Activated naive CD8-positive, alpha-beta T cell treated with anti-CD3 and anti-CD28 coated beads, Interleukin-2, amount 10 ng/mL, durations not matched to agents 7 days and 5 days (primary cell): ENCODE results near the gene SOCS7. TPM values are rescaled to one million over a fixed set of nuclear protein-coding genes. Genes with fewer than 3 reads are reported as not detected.
A peak's percentile ranks its signal among the peaks of the same experiment; 100 is the strongest.
"Not testable (repeated sequence)": the region's sequence is repeated elsewhere in the genome, so short reads cannot be mapped to it uniquely, and the experiment has no call there.

Experiments
- ATAC-seq: fragments of 150-1000 bp; cut with Tn5 transposase; one replicate; pipeline ENCODE4 v1.10.0; 2021; ENCODE audit warnings: low read depth, moderate library complexity
- POLR2A ChIA-PET: fragments of 350-600 bp; sonication (Branson Sonifier 250); formaldehyde crosslinking; loops from one replicate; lab custom pipeline; 2021; ENCODE audit warnings: antibody characterized with exemption; lab: Charles Lee
- DNase-seq: peaks from one replicate; pipeline ENCODE4 v3.0.0; 2021
- H3K27ac Mint-ChIP-seq: one replicate; pipeline ENCODE4 v1.8.0; 2022; ENCODE audit warnings: mild to moderate bottlenecking, mixed read lengths
- H3K27me3 Mint-ChIP-seq: one replicate; pipeline ENCODE4 v1.8.0; 2022; ENCODE audit warnings: mild to moderate bottlenecking, moderate library complexity, mixed read lengths
- H3K36me3 Mint-ChIP-seq: one replicate; pipeline ENCODE4 v1.8.0; 2021; ENCODE audit warnings: mild to moderate bottlenecking, mixed read lengths
- H3K4me1 Mint-ChIP-seq: one replicate; pipeline ENCODE4 v1.8.0; 2021; ENCODE audit warnings: mixed read lengths
- H3K4me3 Mint-ChIP-seq: one replicate; pipeline ENCODE4 v1.8.0; 2022; ENCODE audit warnings: mild to moderate bottlenecking, moderate library complexity, mixed read lengths
- H3K9me3 Mint-ChIP-seq: one replicate; pipeline ENCODE4 v1.8.0; 2021; ENCODE audit warnings: mixed read lengths
- total RNA-seq, 2 experiments: library from RNA; stranded (reverse); gene quantifications; one replicate each; pipeline ENCODE4 v1.2.3, GENCODE V29; 2021

Gene SOCS7
- total RNA-seq, 2 experiments from 2014 or later = 16.4 to 19.0 TPM

DNA sequence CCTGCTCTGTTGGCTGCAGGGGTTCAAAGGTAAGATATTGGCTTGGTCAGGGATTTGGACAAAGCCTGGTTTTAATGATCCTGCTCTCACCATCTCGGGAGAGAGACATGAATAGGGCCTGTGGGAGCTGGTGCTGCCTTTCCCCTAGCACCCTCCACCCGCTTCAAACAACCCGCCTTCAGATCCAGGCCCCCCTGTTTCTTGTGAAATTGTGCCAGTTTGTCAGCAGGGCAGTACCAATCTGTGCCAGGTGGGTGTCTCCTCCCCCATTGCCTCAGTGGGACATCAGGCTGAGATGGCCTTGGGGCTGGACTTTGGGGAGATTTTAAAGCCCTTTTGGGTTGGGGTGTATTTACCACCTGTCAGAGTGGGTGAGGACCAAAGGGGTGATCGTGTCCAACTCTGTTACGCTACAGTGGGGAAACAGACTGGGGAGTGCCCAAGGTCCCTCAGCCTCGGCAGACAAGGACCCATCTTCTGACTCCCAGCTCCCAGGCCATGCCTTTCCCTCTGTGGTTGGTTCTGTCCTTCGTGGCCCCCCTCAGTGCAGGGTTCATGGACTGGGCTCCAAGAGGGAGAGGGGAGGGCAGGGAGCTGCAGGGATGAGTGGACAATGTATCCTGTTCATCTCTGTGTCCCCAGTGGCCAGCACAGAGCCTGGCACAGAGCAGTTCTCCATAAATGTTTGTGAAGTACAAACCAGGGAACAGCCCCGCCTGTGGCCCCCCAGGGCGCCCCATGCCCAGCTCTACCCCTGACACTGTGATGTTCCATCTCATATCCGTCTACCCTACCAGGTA, 79.9 kb downstream of the SOCS7 start:
- POLR2A ChIA-PET = no interaction called here
- Mint-ChIP-seq H3K4me1 (peaks cover 6% of the 10 kb centered on the region), H3K4me3 (no peak overlapping the region), H3K9me3 (no peaks in the 10 kb centered on the region), H3K27ac (no peak overlapping the region), H3K27me3 (peaks cover 31% of the 10 kb centered on the region), H3K36me3 (no peaks in the 10 kb centered on the region)
- ATAC-seq = no peak
- no peak for DNase-seq

DNA sequence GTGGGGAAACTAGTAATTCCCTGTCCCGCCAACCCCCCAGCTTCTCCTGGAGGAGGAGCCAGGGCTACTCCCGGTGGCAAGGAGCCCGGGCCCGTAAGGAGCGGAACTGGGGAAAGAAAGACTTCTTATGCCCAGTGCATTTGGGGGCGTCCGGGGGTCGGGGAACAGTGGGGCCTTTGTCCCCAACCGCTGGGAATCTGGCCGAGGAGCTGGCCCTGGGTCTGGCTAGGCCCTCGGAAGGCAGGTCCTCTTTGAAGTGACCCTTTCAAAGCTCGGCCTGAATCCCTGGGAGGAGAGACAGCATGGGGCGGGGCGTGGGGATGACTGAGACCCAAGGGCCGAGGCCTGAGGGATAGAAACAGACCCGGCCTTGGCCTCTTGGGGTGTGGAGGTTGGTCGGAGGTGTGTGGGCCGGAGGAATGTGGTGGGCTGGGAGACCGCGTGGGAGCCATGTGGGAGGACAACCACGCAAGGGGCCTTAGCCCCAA, 82.6 kb downstream of the SOCS7 start:
- POLR2A ChIA-PET = no interaction called here
- Mint-ChIP-seq H3K4me3 (no peak overlapping the region), H3K27me3 (peaks cover 22% of the 10 kb centered on the region)

GRCh38 chr17:38435795-38436194, 84.2 kb downstream of the SOCS7 start:
- DNase-seq = no peak
- POLR2A ChIA-PET = no interaction called here
- no peak overlapping the region for H3K4me3 Mint-ChIP-seq

More for the DNA sequence above, 82.6 kb downstream of the SOCS7 start:
- Mint-ChIP-seq H3K36me3 (no peaks in the 10 kb centered on the region), H3K4me1 (peaks cover 1% of the 10 kb centered on the region), H3K27ac (no peak overlapping the region), H3K9me3 (no peaks in the 10 kb centered on the region)
- no peak for ATAC-seq
- no peak for DNase-seq

GRCh38 chr17:38436386-38436785, 84.7 kb downstream of the SOCS7 start:
- Mint-ChIP-seq H3K36me3 (no peaks in the 10 kb centered on the region), H3K4me1 (peaks cover 1% of the 10 kb centered on the region), H3K4me3 (no peak overlapping the region), H3K27ac (no peak overlapping the region), H3K9me3 (no peaks in the 10 kb centered on the region), H3K27me3 (peaks cover 5% of the 10 kb centered on the region)
- POLR2A ChIA-PET = no interaction called here
- no peak for DNase-seq
- no peak for ATAC-seq

More at GRCh38 chr17:38435795-38436194, 84.2 kb downstream of the SOCS7 start:
- peaks cover 8% of the 10 kb centered on the region for H3K27me3 Mint-ChIP-seq
- no peaks in the 10 kb centered on the region for H3K36me3 Mint-ChIP-seq
- ATAC-seq = no peak
- H3K9me3 Mint-ChIP-seq = no peaks in the 10 kb centered on the region
- H3K27ac Mint-ChIP-seq = no peak overlapping the region
- H3K4me1 Mint-ChIP-seq = peaks cover 1% of the 10 kb centered on the region

DNA sequence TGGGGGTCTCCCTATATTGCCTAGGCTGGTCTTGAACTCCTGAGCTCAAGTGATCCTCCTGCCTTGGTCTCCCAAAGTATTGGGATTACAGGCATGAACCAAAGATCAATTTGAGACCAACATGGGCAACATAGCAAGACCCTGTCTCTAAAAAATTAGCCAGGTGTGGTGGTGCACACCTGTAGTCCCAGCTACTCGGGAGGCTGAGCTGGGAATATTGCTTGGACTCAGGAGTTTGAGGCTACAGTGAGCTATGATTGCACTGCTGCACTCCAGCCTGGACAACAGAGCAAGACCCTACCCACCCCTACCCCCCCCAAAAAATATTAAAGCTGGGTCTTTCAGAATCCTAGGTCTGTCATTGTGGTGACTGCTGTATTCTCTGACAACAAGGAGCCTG, 85.7 kb downstream of the SOCS7 start:
- H3K4me1 Mint-ChIP-seq, POLR2A ChIA-PET, H3K27me3 Mint-ChIP-seq, DNase-seq, H3K9me3 Mint-ChIP-seq, H3K4me3 Mint-ChIP-seq, H3K27ac Mint-ChIP-seq, H3K36me3 Mint-ChIP-seq, ATAC-seq: not testable (repeated sequence)

- H3K36me3 Mint-ChIP-seq = no peaks in the 10 kb centered on the region
- H3K27me3 Mint-ChIP-seq = peaks cover 10% of the 10 kb centered on the region
- no peak overlapping the region for H3K27ac Mint-ChIP-seq
- peaks cover 3% of the 10 kb centered on the region for H3K4me1 Mint-ChIP-seq
- H3K9me3 Mint-ChIP-seq = no peaks in the 10 kb centered on the region
- POLR2A ChIA-PET = interaction anchor here (0.9 kb wide), 1 partner anchor 16 kb away, joined by 3 read pairs; no protein-coding TSS in a partner anchor
- ATAC-seq = no peak
- no peak for DNase-seq
- no peak overlapping the region for H3K4me3 Mint-ChIP-seq
Observed at GRCh38 chr17:38439436-38439835, 87.8 kb downstream of the SOCS7 start.

GRCh38 chr17:38440614-38441397, 89.2 kb downstream of the SOCS7 start:
- ATAC-seq = no peak
- Mint-ChIP-seq H3K9me3 (no peaks in the 10 kb centered on the region), H3K27ac (no peak overlapping the region), H3K27me3 (peaks cover 10% of the 10 kb centered on the region), H3K4me1 (peaks cover 3% of the 10 kb centered on the region), H3K4me3 (no peak overlapping the region), H3K36me3 (no peaks in the 10 kb centered on the region)
- POLR2A ChIA-PET = no interaction called here
- no peak for DNase-seq

- H3K36me3 Mint-ChIP-seq = no peaks in the 10 kb centered on the region
- H3K27me3 Mint-ChIP-seq = peaks cover 8% of the 10 kb centered on the region
- H3K4me1 Mint-ChIP-seq = peaks cover 3% of the 10 kb centered on the region
- POLR2A ChIA-PET = no interaction called here
- H3K4me3 Mint-ChIP-seq = no peak overlapping the region
- H3K27ac Mint-ChIP-seq = no peak overlapping the region
- DNase-seq = no peak
- H3K9me3 Mint-ChIP-seq = no peaks in the 10 kb centered on the region
- no peak for ATAC-seq
Observed at GRCh38 chr17:38441429-38442061, 89.9 kb downstream of the SOCS7 start.

DNA sequence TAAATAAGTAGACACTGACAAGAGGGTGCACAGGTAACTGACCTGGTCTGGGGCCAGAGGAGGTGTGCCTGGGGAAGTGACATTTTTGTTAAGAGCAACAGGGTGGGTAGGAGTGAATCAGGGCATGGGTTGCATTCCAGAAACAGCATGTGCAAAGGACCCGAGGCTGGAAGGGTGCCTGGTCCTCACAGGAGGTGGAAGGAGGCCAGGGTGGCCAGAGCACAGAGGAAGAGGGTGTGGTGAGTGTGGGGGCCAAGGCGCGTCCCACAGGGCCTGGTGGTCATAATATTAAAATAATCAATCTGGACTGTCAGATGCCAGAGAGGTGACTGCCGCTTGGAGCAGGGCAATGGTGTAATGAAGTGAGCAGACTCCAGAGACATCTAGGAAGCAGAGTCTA, 90.9 kb downstream of the SOCS7 start:
- DNase-seq = no peak
- POLR2A ChIA-PET = no interaction called here
- H3K4me1 Mint-ChIP-seq = peaks cover 3% of the 10 kb centered on the region
- no peak overlapping the region for H3K4me3 Mint-ChIP-seq
- no peaks in the 10 kb centered on the region for H3K9me3 Mint-ChIP-seq
- H3K27ac Mint-ChIP-seq = no peak overlapping the region
- peaks cover 8% of the 10 kb centered on the region for H3K27me3 Mint-ChIP-seq
- ATAC-seq = no peak
- H3K36me3 Mint-ChIP-seq = no peaks in the 10 kb centered on the region

DNA sequence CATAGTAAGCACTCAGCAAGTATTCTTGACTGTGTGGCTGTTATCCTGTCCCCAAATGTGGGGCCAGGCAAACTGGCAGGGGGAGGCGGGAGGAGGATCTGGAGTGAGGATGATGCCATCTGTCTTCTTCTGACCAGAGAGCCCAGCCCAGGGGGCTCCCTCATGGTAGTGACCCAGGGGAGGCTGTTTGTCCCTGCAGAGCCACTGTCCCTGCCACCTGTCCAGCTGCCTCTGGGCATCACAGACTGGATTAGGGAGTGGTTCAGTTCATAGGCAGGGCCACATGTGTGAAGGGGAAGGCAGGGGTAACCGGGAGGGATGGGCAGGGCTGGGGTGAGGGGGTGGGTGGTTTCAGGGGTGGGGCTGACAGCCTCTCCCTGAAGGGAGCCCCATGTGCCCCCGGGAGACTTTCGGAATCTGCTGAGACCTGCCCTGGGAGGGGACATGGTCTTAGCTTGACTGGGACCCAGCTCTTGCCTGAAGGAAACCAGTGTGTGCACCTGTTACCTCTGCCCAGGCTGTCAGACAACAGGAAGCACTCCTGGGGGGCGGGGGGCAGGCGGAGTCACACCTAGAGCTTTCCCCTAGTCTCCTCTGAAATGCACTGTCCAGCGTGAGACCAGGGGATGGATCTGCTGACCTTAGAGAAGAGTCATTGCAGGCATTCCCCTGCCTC, 91.8 kb downstream of the SOCS7 start:
- Mint-ChIP-seq H3K27me3 (peaks cover 7% of the 10 kb centered on the region), H3K36me3 (no peaks in the 10 kb centered on the region), H3K9me3 (no peaks in the 10 kb centered on the region), H3K4me3 (no peak overlapping the region), H3K27ac (no peak overlapping the region), H3K4me1 (peaks cover 3% of the 10 kb centered on the region)
- ATAC-seq = no peak
- POLR2A ChIA-PET = no interaction called here
- no peak for DNase-seq

GRCh38 chr17:38444151-38444550, 92.5 kb downstream of the SOCS7 start:
- H3K36me3 Mint-ChIP-seq = no peaks in the 10 kb centered on the region

GRCh38 chr17:38447502-38448085, 96.0 kb downstream of the SOCS7 start:
- H3K27me3 Mint-ChIP-seq = peaks cover 16% of the 10 kb centered on the region
- no peaks in the 10 kb centered on the region for H3K9me3 Mint-ChIP-seq
- DNase-seq = no peak
- POLR2A ChIA-PET = no interaction called here
- ATAC-seq = no peak
- H3K27ac Mint-ChIP-seq = no peak overlapping the region
- H3K4me1 Mint-ChIP-seq = peaks cover 5% of the 10 kb centered on the region
- no peak overlapping the region for H3K4me3 Mint-ChIP-seq
- no peaks in the 10 kb centered on the region for H3K36me3 Mint-ChIP-seq

More at GRCh38 chr17:38444151-38444550, 92.5 kb downstream of the SOCS7 start:
- Mint-ChIP-seq H3K9me3 (no peaks in the 10 kb centered on the region), H3K27me3 (peaks cover 7% of the 10 kb centered on the region), H3K4me1 (peaks cover 3% of the 10 kb centered on the region), H3K27ac (no peak overlapping the region), H3K4me3 (no peak overlapping the region)
- POLR2A ChIA-PET = no interaction called here
- ATAC-seq (peak; percentile 88), DNase-seq (peak; percentile 63)
